Ishikawa (cell line): ENCODE data around the gene OSBPL9.

Experiments
- CEBPB ChIP-seq: IDR thresholded peaks from 2 replicates; pipeline ENCODE4 v1.6.1; 2012
- CREB1 ChIP-seq: IDR thresholded peaks from 2 replicates; pipeline ENCODE4 v1.6.1; 2012; ENCODE audit warnings: low read depth
- EGR1 ChIP-seq: IDR thresholded peaks from 2 replicates; pipeline ENCODE4 v1.6.1; 2012
- EP300 ChIP-seq: IDR thresholded peaks from 2 replicates; pipeline ENCODE4 v1.6.1; 2012; ENCODE audit warnings: borderline replicate concordance
- FOXM1 ChIP-seq: IDR thresholded peaks from 2 replicates; pipeline ENCODE4 v1.6.1; 2012; ENCODE audit warnings: low read depth, borderline replicate concordance
- NFIC ChIP-seq: IDR thresholded peaks from 2 replicates; pipeline ENCODE4 v1.6.1; 2012
- RAD21 ChIP-seq: IDR thresholded peaks from 2 replicates; pipeline ENCODE4 v1.6.1; 2012; ENCODE audit warnings: low read depth
- REST ChIP-seq: IDR thresholded peaks from 2 replicates; pipeline ENCODE4 v1.6.1; 2012; ENCODE audit warnings: low read depth, mild to moderate bottlenecking
- TAF1 ChIP-seq: IDR thresholded peaks from 2 replicates; pipeline ENCODE4 v1.6.1; 2012; ENCODE audit warnings: low read depth, mild to moderate bottlenecking
- TCF12 ChIP-seq: IDR thresholded peaks from 2 replicates; pipeline ENCODE4 v1.6.1; 2012; ENCODE audit warnings: low read depth
- TEAD4 ChIP-seq: IDR thresholded peaks from 2 replicates; pipeline ENCODE4 v1.6.1; 2012
- YY1 ChIP-seq: IDR thresholded peaks from 2 replicates; pipeline ENCODE4 v1.6.1; 2012; ENCODE audit warnings: low read depth
- ZBTB7A ChIP-seq: IDR thresholded peaks from 2 replicates; pipeline ENCODE4 v1.6.1; 2012; ENCODE audit warnings: low read depth
- TF ChIP-seq, protein P1 (sequence below): IDR thresholded peaks from 2 replicates; pipeline ENCODE4 v1.6.1; 2012
- TF ChIP-seq, protein P2 (sequence below): IDR thresholded peaks from 2 replicates; pipeline ENCODE4 v1.6.1; 2012

Gene OSBPL9

DNA sequence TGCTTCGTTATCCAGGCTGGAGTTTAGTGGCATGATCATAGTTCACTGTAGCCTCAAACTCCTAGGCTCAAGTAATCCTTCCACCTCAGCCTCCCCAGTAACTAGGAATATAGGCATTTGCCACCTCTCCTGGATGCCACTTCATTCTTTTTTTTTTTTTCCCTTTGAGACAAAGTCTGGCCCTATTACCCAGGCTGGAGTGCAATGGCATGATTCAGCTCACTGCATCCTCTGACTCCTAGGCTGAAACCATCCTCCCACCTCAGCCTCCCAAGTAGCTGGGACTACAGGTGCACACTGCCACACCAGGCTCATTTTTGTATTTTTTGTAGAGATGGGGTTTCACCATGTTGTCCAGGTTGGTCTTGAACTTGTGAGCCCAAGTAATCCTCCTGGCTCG is 19.3 kb downstream of the OSBPL9 start:
- no peak for TF ChIP-seq EP300
- no peak for TF ChIP-seq YY1
- TF ChIP-seq, protein P1, sequence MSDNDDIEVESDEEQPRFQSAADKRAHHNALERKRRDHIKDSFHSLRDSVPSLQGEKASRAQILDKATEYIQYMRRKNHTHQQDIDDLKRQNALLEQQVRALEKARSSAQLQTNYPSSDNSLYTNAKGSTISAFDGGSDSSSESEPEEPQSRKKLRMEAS = no peak
- no peak for TF ChIP-seq FOXM1
- no peak for TF ChIP-seq EGR1
- TF ChIP-seq TCF12 = no peak
- no peak for TF ChIP-seq NFIC
- no peak for TF ChIP-seq CEBPB
- TF ChIP-seq CREB1 = no peak
- no peak for TF ChIP-seq REST
- TF ChIP-seq ZBTB7A = no peak
- no peak for TF ChIP-seq TEAD4
- TF ChIP-seq TAF1 = no peak
- TF ChIP-seq, protein P2, sequence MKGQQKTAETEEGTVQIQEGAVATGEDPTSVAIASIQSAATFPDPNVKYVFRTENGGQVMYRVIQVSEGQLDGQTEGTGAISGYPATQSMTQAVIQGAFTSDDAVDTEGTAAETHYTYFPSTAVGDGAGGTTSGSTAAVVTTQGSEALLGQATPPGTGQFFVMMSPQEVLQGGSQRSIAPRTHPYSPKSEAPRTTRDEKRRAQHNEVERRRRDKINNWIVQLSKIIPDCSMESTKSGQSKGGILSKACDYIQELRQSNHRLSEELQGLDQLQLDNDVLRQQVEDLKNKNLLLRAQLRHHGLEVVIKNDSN = no peak
- no peak for TF ChIP-seq RAD21

DNA sequence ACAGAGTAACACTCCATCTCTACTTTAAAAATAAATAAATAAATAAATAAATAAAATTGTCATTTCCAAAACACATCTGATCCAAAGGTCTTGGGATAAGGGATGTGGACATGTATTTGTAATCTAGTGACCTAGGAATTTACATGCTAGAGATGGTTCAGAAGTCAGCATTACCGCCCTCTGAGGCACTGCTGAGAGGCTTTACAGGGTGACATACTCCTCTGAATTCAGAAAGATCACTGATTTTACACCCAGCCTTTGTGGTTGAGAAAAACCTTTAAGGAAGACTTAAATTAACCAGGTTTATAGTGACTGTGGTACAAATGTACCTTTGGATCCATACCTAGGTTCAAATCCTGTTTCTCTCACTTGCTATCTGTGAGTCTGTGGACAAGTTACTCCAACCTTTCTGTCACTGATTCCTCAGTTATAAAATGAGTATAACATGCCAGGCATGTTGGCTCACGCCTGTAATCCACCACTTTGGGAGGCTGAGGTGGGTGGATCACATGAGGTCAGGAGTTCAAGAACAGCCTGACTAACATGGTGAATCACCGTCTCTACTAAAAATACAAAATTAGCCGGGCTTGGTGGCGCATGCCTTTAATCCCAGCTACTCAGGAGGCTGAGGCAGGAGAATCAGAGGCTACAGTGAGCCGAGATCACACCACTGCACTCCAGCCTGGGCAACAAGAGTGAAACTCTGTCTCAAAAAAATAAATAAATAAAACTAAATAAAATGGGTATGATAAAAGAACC is 20.1 kb downstream of the OSBPL9 start:
- TF ChIP-seq TAF1 (no peak), TCF12 (no peak)

GRCh38 chr1:51638350-51638749 is 21.5 kb downstream of the OSBPL9 start:
- TF ChIP-seq CREB1 (no peak), TEAD4 (no peak), NFIC (no peak), YY1 (no peak), RAD21 (no peak), TAF1 (no peak), EP300 (no peak), REST (no peak), EGR1 (no peak), TCF12 (no peak), ZBTB7A (no peak), FOXM1 (no peak), CEBPB (no peak)
- TF ChIP-seq, protein P2 = no peak
- TF ChIP-seq, protein P1 = no peak

DNA sequence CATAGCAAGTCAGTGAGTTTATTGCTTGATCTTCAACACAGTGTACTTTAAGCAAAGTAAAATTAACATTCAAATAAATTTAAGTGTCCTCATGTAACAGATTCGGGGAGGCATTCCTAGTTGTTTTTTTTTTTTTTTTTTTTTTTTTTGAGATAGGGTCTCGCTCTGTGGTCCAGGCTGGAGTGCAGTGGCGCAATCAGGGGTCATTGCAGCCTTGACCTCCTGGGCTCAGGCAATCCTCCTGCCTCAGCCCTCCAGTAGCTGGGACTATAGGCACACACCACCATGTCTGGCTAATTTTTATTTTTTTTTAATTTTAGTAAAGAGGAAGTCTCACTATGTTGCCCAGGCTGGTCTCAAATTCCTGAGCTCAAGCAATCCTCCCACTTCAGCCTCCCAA is 22.8 kb downstream of the OSBPL9 start:
- TF ChIP-seq, protein P2 = no peak
- TF ChIP-seq EGR1 (no peak), CEBPB (no peak), REST (no peak), TEAD4 (no peak)
